Smooth muscle cell (in vitro differentiated cells): ENCODE measurements around the gene SCTR. TPM values are rescaled to one million over a fixed set of nuclear protein-coding genes. Genes with fewer than 3 reads are reported as not detected.

ENCODE experiments used
- DNase-seq: peaks from one replicate; lab custom pipeline; 2025; ENCODE audit not compliant: unreplicated experiment; lab: John Stamatoyannopoulos, UW
- H2AFZ ChIP-seq: fragments of 200-600 bp; sonication (generic); 2 replicates; pipeline ENCODE4 v1.6.0; 2016; ENCODE audit warnings: antibody characterized with exemption, low read depth, mild to moderate bottlenecking
- H3F3A ChIP-seq: fragments of 200-600 bp; sonication (generic); 2 replicates; pipeline ENCODE4 v1.6.0; 2017; ENCODE audit warnings: antibody characterized with exemption, low read depth
- H3K27ac ChIP-seq: fragments of 200-600 bp; sonication (generic); 2 replicates; pipeline ENCODE4 v1.5.1; 2016; ENCODE audit warnings: low read depth, mild to moderate bottlenecking
- H3K27me3 ChIP-seq: fragments of 200-600 bp; sonication (generic); 2 replicates; pipeline ENCODE4 v1.6.1; 2016; ENCODE audit warnings: low read depth, mild to moderate bottlenecking
- H3K36me3 ChIP-seq: fragments of 200-600 bp; sonication (generic); 2 replicates; pipeline ENCODE4 v1.5.1; 2016; ENCODE audit warnings: low read depth
- H3K4me1 ChIP-seq: fragments of 200-600 bp; sonication (generic); 2 replicates; pipeline ENCODE4 v1.5.1; 2016; ENCODE audit warnings: low read depth
- H3K4me2 ChIP-seq: fragments of 200-600 bp; sonication (generic); 2 replicates; pipeline ENCODE4 v1.6.0; 2016; ENCODE audit warnings: mild to moderate bottlenecking
- H3K4me3 ChIP-seq: fragments of 200-600 bp; sonication (generic); 2 replicates; pipeline ENCODE4 v1.5.1; 2016; ENCODE audit warnings: mild to moderate bottlenecking
- H3K79me2 ChIP-seq: fragments of 200-600 bp; sonication (generic); 2 replicates; pipeline ENCODE4 v1.6.0; 2016; ENCODE audit warnings: low read depth, mild to moderate bottlenecking
- H3K9ac ChIP-seq: fragments of 200-600 bp; sonication (generic); 2 replicates; pipeline ENCODE4 v1.6.0; 2016; ENCODE audit warnings: low read depth
- H3K9me3 ChIP-seq: fragments of 200-600 bp; sonication (generic); replicated peaks from 2 replicates; pipeline ENCODE4 v1.5.1; 2016; ENCODE audit warnings: low read depth
- H4K20me1 ChIP-seq: fragments of 200-600 bp; sonication (generic); 2 replicates; pipeline ENCODE4 v1.6.0; 2016; ENCODE audit warnings: low read depth
- CTCF ChIP-seq: fragments of 200-600 bp; sonication (generic); IDR thresholded peaks from 2 replicates; pipeline ENCODE4 v1.5.1; 2017; ENCODE audit warnings: borderline replicate concordance, mild to moderate bottlenecking, antibody characterized with exemption; ENCODE audit not compliant: insufficient read depth, poor library complexity, severe bottlenecking
- WGBS: methylation state at CpG from one replicate; pipeline ENCODE4 v1.1.7; 2016; ENCODE audit warnings: low lambda C conversion rate; 5-methylcytosine and 5-hydroxymethylcytosine counted together
- polyA plus RNA-seq: library from polyadenylated mRNA; unstranded; fragments of >200 nt; fragmentation: Nextera tagmentation; extraction: Ambion mirVana; gene quantifications from 2 replicates; pipeline ENCODE4 v1.2.1, GENCODE V29; 2016
- total RNA-seq: library from RNA; depleted of rRNA; stranded (reverse); fragments of >200 nt; gene quantifications from 2 replicates; pipeline ENCODE4 v1.2.3, GENCODE V29; 2014

The SCTR gene
- total and polyA plus RNA-seq, 2 experiments from 2014 or later = not detected

- no peak overlapping the region for H3K4me2 ChIP-seq
- no peaks in the 10 kb centered on the region for H4K20me1 ChIP-seq
- no peaks in the 10 kb centered on the region for H3K36me3 ChIP-seq
- no peaks in the 10 kb centered on the region for H3F3A ChIP-seq
- no peaks in the 10 kb centered on the region for H3K27me3 ChIP-seq
- no peaks in the 10 kb centered on the region for H3K4me1 ChIP-seq
- no peak overlapping the region for H2AFZ ChIP-seq
- 97% methylated on average over 1 of the region's 1 CpG for WGBS
- no peak overlapping the region for H3K27ac ChIP-seq
- no peaks in the 10 kb centered on the region for H3K9me3 ChIP-seq
- TF ChIP-seq CTCF = no peak
- H3K4me3 ChIP-seq = no peak overlapping the region
- DNase-seq = no peak
- H3K79me2 ChIP-seq = no peaks in the 10 kb centered on the region
- no peak overlapping the region for H3K9ac ChIP-seq
Observed at GRCh38 chr2:119421304-119421703, 103.0 kb downstream of the SCTR start.

GRCh38 chr2:119419803-119420508 is 104.3 kb downstream of the SCTR start:
- no peak overlapping the region for H3K4me2 ChIP-seq
- no peak for TF ChIP-seq CTCF
- no peaks in the 10 kb centered on the region for H3F3A ChIP-seq
- no peak overlapping the region for H3K4me3 ChIP-seq
- H2AFZ ChIP-seq = no peak overlapping the region
- H3K9me3 ChIP-seq = no peaks in the 10 kb centered on the region
- WGBS = 73% methylated on average over 1 of the region's 1 CpG
- H3K9ac ChIP-seq = no peak overlapping the region
- no peaks in the 10 kb centered on the region for H3K36me3 ChIP-seq
- no peak overlapping the region for H3K27ac ChIP-seq
- H3K27me3 ChIP-seq = no peaks in the 10 kb centered on the region
- no peaks in the 10 kb centered on the region for H3K4me1 ChIP-seq
- H3K79me2 ChIP-seq = no peaks in the 10 kb centered on the region
- H4K20me1 ChIP-seq = no peaks in the 10 kb centered on the region
- DNase-seq = no peak

- H3K4me2 ChIP-seq = no peak overlapping the region
- no peak overlapping the region for H3K4me3 ChIP-seq
- 94% methylated on average over 1 of the region's 1 CpG for WGBS
- H3F3A ChIP-seq = no peaks in the 10 kb centered on the region
- no peaks in the 10 kb centered on the region for H3K4me1 ChIP-seq
- H3K27me3 ChIP-seq = no peaks in the 10 kb centered on the region
- no peaks in the 10 kb centered on the region for H4K20me1 ChIP-seq
- H3K27ac ChIP-seq = no peak overlapping the region
- H3K79me2 ChIP-seq = no peaks in the 10 kb centered on the region
- no peak for DNase-seq
- H3K36me3 ChIP-seq = no peaks in the 10 kb centered on the region
- no peak for TF ChIP-seq CTCF
- no peak overlapping the region for H2AFZ ChIP-seq
- H3K9me3 ChIP-seq = no peaks in the 10 kb centered on the region
- no peak overlapping the region for H3K9ac ChIP-seq
Observed at GRCh38 chr2:119419065-119419464, 105.2 kb downstream of the SCTR start.

GRCh38 chr2:119417908-119418307 is 106.4 kb downstream of the SCTR start:
- no peaks in the 10 kb centered on the region for H3K9me3 ChIP-seq
- H3K9ac ChIP-seq = no peak overlapping the region
- H3K27ac ChIP-seq = no peak overlapping the region
- H3K4me1 ChIP-seq = no peaks in the 10 kb centered on the region
- no peak for TF ChIP-seq CTCF
- no peak for DNase-seq
- no peaks in the 10 kb centered on the region for H3K36me3 ChIP-seq
- no peak overlapping the region for H3K4me2 ChIP-seq
- no peak overlapping the region for H3K4me3 ChIP-seq
- H2AFZ ChIP-seq = no peak overlapping the region
- no peaks in the 10 kb centered on the region for H4K20me1 ChIP-seq
- WGBS = 90% methylated on average over 6 of the region's 6 CpGs
- H3K27me3 ChIP-seq = no peaks in the 10 kb centered on the region
- H3F3A ChIP-seq = no peaks in the 10 kb centered on the region
- H3K79me2 ChIP-seq = no peaks in the 10 kb centered on the region
